Stimulated activated CD4-positive, alpha-beta T cell treated with anti-CD3 and anti-CD28 coated beads, Interleukin-1b, Interleukin-23, amount 100 ng/mL, for 48 hours (primary cell): ENCODE results near the gene KCTD3.

ENCODE experiments used
- DNase-seq: peaks from one replicate; pipeline ENCODE4 v3.0.0-alpha.2; 2020

Gene KCTD3

DNA sequence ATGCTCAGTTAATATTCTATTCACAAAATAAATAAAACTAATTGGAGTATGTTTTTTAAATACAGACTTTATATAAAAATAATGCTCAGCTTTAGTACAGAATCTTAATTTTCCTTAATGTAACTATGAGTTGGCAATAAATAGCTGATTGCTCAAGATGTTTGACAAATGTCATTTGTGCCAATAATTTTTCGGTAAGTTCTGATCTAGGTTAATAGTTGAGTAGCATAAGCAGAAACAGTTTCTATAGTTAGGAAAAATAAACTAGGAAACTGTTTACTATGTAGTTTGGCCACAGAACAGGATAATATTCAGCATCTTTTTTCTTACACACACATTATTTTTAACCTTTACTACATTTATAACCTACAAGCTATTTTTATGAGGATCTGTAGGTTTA is 40.3 kb downstream of the KCTD3 start:
- DNase-seq: no peak

DNA sequence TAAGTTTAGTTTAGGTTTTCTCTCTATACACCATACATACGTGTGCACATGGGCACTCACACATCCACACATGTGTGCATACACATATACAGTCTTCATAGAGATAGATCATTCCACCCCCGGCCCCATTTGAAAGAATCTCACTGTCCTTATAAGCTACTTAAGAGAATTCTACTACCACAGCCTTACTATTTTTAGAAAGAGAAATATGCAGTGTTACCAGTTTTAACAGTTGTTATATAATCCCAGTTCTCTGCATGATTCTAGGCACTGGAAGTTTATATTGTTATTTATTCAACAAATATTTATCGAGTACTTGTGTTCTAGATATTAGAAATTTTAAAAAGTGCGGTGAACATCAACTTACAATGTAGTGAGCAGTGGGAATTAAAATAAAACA is 41.5 kb downstream of the KCTD3 start:
- DNase-seq: no peak

DNA sequence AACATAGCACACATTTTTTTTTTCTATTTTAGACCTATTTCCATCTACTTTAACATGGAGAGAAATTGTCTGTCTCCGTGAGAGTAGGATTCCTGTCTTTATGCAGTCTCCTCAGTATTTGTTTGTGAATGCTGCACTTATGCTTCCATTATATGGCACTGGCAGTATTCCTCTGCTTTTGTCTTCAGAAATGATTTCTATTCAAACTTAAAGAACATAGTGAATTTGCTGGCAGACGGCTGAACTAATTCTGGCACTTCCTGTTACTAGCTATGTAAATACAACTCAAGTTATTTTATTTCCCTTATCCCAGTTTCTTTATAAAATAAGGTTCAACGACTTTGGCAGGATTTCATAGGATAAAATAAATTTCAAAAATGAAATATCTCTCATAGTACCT is 45.3 kb downstream of the KCTD3 start:
- no peak for DNase-seq

DNA sequence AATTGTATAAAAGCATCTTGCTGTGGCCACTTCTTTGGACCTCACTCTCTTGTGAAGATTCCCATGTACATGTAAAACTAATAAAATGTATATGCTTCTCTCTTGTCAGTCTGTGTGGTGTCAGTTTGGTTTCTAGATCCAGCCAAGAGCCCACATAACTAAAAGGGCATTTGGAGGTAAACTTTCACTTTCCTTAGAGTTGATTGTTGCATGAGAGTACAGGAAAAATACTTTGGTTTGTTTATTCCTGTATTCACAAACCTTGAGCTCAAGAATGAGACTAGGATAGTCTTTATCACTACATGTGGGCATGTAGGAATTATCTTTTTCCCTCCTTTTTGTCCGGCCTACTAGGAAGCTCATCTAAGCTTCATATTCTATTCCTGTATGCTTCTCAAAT is 50.9 kb downstream of the KCTD3 start:
- DNase-seq: no peak

DNA sequence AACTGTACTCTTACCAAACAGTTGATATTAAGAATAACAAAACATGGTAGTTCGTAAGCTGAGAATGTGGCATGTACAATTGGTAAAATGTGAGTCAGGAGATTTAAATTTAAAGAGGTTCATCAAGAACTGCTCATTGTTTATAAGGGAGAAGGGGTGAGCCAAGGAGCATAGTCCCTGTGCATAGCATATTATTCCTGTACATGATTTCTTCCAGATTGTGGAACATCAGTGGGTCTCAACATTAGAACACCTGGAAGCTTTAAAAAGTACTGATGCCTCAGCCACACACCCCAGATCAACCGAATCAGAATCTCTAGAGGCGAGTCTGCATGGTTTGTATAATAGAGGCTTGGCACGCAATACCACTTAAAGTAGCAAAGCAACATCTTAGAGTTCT is 56.1 kb downstream of the KCTD3 start:
- DNase-seq: no peak

DNA sequence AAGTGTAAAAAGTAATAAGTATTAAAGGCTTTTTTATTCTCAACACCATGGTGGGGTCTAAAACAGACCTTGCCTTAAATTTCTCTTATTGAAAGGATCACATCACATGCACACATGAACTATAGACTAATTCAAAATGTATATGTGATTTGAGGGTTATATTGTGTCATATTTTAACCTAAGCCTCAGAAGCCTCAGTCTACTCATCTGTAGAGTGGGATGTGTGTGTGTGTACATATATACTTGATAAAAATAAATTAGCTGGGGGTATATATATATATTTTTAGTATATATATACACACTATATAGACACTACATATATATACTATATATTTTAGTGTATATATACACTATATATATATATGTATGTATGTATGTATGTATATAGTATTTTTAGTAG is 58.8 kb downstream of the KCTD3 start:
- no peak for DNase-seq

DNA sequence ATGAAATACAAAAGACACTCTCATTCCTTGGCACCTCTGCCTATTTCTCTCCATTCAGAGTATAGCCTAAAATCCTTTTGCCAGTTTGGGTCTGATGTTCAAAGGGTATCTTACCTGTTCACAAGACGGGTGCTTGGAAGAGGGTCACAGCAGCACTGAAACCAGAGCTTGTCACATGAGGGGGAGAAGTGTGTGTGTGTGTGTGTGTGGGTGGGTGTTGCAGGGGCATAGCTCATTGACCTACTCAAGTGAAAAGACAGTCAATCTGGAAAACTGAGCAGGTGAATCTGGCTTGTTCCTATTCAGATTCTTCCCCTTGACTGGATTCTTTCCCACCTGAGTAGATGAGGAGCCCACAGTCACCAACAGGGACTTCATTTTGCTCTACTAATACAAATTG is 63.9 kb downstream of the KCTD3 start:
- no peak for DNase-seq

DNA sequence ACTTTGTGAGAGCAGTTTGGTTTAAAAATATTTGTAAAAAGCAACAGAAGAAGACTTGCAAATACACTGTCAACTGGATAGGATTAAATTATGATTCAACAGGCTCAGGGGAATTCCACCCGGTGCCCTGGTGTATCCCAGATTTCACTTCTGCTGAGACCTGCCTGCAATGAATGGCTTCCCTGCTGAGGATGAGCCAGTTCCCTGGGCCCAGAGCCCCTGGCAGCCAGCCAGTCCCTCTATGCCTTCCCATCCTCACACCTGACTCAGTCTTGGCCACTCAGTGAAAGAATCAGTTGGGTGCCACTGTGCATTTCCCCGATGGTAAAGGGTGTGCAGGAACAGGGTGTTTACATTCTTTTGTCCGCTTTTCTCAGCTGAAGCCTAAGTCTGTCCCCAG is 64.4 kb downstream of the KCTD3 start:
- no peak for DNase-seq

DNA sequence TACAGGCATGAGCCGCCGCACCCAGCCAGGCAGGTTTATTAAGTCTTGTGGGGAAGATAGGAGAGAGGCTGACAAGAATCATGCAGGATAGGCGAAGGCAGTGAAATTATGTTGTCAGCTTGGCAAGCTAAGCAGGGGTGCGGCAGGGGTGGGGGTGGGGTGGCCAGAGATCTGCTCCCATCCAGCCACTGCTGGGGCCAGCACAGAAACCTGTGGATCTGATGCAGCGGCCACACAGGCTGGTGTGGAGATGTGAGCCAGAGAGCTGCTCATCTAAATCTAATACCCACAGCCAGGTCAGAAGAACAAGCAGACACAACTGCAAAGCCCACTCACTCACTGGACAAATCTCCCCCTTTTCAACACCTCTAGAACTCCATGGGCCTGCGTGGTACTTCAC is 68.7 kb downstream of the KCTD3 start:
- DNase-seq: no peak

DNA sequence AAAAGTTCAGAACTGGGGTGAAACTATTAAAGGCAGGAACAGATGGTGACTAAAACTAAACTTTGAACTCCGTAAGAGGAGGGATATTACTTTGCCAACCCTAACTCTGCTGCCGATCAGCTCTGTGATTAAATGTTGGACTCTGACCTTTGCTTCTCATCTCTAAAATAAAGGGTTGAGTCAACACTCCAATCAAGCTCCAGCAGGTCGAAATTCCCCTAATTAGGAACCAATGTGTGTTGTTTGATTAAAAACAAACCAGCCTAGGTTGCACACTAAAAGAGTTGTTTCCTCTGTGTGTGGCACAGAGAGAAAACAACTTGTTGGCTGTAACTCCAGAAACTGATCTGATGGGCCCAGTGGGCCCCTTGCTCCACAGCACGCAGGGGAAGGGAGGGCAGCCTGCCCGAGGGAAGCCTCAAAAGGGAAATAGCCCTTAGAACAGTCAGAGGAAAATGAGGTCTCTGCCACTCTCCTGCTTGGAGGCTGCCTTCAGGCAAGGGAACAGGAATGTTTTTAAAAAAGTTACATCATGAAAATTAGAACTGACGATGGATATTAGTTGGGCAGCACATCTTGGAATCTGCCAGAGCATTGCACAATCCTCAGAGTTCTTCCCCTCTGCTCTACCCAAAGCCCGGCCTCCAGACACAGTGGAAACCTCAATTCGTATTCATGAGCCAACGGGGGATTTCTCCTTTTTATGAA is 69.3 kb downstream of the KCTD3 start:
- no peak for DNase-seq

DNA sequence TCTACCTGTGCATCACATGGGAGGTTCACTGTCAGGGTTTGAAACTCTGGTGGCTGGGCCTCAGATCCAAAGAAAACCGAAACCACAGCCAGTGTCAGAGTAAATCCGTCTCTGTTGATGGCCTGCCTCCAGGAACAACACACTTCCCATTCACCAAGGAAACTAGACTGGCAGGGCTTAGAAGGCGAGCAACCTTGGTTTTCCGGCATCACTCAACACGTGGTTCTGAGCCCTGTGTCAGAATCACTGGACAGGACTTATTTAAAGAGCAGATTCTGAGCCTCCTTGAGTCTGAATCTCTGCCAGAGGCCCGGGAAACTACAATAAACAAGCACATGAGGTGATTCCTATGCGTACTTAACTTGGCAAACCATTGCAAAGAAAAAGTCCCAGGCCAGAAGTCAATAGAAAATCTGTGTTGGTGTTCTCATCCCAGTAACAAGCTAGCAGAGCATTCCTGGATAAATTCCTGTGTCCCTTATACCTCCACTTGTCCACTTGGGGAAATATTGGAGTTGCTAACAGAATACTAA is 70.0 kb downstream of the KCTD3 start:
- no peak for DNase-seq

DNA sequence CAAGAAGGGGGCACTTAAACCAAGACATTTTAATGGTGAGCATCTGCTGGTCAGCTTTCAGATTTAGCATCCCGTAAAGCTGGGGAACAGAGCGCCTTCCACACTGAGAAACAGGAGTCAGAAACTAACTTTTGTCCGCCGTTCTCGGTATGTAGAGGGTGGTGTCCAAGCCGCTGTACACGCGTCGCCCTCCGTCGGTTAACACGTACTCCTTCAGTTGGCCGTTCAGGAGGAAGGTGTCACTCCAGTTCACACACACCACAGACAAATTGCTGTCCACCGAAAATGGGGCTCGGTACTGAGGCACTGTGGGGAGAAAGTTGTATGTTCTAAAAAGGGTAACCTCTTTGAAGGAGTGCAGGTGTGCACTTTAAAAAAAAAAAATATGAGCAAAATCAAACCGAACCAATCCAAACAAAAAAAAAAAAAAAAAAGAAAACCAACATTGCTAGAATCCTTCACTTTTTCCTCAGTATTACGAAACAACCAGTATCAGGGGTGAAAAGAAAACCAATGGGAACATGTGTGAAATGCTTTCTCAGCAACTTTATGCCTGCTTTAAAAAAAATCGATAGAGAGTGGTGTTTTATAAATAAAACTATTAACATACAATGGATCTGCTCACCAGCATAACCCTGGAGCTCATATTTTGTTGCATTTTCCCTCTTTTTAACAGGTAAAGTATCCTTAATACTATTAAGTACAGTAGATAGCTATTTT is 73.5 kb downstream of the KCTD3 start:
- no peak for DNase-seq

DNA sequence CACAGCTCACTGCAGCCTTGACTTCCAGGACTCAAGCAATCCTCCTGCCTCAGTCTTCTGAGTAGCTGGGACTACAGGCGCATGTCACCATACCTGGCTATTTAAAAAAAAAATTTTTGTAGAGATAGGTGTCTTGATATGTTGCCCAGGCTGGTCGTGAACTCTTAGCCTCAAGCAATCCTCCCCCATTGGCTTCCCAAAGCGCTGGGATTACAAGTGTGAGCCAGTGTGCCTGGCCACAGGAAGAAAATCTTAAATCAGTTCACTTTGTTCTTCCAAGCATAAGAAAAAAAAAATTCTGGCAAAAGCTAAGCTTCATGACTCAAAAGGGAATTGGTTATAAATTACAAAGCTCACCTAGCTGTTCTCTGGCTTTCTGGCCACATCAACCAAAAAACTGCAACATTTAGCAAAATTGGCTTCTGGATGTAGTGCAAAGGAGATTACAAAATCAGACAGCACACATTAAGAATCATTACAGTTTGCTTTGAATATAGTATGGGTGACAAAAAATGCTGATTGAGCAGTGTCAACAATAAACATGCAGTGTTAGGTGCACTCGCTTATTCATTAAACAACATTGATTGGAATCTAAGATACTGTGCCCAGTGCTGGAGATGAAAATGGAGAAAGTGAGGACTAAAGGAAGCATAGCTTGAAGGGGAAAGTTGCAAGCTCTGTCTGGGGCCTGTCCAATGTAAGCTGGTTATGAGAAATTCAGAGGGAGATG is 76.7 kb downstream of the KCTD3 start:
- DNase-seq: no peak

DNA sequence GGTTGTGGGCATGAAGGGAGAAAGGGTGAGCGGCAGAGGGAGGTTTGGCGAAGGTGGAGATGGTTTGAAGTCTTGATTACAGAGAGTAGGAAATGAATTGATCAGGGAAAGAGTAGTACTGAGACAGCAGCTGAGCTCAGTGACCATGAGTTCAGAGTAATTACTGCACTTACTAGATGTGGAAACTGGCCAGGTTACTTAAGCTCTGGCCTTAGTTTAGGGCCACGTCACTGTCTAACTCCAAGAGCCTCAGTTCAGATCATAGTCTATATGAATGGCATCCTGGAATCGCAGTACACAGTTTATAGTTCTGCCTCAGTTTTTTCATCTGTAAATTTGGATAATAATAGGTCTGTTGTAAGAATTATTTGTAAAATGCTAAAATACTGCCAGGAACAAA is 78.1 kb downstream of the KCTD3 start:
- no peak for DNase-seq

DNA sequence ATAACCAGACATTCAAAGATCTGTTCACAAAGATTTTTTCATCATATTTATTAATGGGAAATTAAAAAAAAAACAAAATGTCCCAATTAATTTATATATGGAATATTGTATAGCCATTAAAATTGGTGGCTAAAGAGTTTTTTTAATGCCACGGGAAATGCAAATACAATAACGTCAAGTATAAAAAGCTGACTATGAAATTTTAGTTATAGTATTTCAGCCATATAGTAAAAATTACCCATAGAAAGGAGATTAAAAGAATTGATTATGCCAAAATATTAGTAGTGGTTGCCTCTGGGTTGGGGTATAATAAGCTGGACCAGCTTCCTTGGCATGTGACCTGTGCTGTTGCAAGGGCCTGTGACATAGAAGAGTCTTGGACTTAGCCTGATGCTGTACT is 78.8 kb downstream of the KCTD3 start:
- DNase-seq: no peak

DNA sequence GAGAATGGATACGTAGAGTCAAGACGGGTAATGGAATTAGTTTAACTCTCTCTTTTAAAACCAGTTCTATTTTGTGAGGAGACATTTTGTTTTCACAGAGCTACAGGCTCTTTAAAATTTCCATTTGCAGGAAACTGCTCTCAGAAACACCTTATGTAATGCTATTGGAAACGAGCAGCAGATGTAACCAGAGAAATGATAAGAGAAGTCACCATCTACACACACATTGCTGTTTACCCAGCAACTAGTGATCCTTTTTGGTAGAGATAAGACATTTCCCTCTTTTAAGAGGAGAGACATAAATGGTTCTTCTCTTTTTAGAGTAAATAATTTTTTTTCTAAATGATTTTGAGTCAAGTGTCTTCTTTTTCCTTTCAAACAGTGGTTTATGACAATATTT is 80.6 kb downstream of the KCTD3 start:
- no peak for DNase-seq

DNA sequence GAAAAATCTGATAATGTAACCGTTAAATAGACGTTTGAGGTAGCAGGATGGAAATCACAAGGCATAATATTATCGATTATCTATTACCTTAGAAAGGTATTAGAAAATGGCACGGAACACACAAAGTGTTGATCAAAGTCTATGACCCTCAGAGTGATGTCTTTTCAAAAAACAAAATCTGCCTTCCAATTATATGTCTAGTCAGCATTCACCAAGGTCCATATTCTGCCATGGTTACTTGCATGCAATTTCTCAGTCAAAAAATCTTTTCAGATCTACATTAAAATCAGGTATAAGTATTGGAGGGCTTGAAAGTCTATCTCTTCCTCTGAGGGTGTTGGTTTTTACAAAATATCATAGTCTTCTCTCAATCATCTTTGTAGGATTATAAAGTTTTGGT is 81.9 kb downstream of the KCTD3 start:
- DNase-seq: no peak

DNA sequence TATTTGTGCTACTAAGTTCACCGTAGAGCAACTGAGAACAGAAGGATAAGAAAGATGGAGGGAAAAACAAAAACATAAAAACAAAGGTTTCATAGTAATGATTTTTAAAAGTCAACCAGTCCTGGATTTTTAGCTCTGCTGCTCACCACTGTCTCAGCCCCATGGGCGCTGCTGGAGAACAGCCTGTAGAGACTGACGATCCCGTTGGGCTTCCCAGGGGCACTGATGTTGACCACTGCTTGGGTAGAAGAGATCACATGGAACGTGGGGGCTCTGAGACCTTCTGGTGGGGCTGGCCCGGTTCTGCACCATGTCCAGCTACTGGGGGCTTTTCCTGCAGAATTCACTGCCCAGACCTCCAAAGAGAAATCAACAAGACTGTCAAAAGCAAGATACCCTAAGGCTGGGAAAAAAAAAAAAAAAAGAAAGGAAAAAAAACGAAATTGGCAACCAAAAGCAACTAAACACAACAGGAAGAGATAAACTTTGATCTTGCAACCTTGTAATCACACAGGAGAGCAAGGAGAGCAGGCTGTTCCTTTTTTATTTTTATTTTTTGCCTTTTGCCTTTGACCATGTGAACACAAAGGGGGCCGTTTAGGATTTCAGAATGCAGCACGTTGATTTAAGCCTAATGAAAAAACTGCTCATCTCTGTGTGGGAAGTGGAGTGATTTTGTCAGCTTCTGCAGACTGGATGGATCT is 83.5 kb downstream of the KCTD3 start:
- DNase-seq: no peak

DNA sequence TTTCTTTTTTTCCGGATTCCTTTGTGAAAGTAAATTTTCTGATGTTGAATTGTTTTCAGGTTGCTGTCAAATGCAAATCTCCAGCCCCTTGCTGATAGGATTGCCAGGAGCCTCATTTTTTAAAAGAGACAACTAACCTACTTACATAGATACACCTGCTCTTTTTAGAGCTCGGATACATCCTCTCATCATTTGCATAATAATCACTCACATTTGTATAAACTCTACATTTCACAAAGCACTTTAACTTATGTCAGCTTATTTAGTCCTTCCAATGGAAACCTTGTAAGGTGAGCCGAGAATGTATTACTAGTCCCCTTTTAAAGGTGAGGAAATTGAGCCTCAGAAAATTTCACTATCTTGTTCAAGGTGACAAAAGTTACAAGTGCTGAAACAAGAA is 84.8 kb downstream of the KCTD3 start:
- no peak for DNase-seq

DNA sequence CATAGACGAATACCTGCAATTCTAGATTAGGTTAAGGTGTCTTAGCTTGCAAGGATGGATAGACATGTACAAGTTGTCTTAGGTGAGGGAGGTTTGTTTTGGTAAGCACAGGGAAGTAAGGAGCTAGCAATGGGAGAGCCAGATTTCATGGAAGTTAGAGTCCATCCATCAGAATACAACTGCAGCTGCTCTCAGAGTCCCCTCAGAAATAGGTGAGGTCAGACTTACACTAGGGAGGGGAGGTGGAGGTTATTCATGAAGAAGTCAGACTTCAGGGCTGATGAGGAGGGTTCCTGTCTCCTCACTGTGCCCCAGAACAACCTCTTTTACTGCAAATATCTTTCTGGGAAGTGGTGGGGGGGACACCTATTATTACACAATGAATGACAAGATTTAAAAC is 85.3 kb downstream of the KCTD3 start:
- no peak for DNase-seq

DNA sequence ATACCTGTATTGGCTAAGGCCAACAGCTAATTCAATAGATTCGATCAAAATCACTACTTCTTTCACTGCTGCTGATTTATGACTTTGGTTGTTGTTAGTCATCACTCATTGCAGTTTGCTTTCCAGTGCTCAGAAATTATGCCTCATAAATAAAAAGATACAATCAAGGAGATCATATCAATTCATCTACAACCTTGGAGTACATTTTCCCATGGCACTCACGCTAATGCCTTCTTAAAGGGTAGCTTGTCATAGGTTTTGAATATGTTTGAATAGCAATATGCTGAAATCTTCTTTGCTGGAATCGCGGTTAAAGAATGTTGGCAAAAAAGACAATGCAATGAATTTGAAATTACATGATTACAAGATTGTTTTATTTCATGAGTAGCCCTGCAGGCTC is 89.9 kb downstream of the KCTD3 start:
- no peak for DNase-seq

DNA sequence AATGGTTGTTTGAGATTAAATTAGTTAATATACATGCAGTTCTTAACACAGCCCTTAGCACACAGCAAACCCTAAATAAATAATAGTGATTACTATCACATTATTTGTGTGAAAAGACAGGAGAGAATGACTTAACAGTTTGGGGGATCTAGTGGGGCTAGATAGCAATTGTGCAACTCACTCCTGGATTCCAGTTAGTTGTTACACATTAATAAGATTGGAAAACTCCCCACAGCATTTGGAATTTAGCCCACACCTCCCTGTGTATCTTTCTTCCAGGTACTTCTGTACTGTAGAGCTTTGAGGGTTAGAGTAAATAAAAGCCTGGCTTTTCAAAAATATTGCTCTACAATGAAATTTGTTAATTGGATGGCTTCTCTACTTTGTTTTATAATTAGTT is 93.2 kb downstream of the KCTD3 start:
- no peak for DNase-seq

DNA sequence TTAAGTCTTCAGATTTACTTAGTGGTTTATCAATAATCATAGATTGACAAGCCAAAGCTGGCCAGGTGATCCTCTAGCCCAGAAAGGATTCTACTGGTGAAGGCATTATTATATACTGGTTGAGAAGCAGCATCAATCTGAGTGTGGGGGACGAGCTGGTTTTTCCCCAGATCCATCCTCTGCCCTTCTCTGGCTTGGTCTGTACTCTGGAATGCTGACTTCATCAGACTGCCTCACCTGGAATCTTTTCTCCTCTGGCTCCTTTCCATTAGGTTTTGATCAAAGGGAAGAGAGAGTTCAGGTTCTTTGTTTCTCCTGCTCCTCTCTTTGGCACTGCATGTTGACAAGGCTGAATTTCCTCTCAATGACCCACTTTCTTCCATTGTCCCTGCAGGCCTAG is 93.9 kb downstream of the KCTD3 start:
- DNase-seq: no peak
